H1 (cell line): Measurements from ENCODE around the gene THUMPD2. TPM values are rescaled to one million over a fixed set of nuclear protein-coding genes. Genes with fewer than 3 reads are reported as not detected.

ENCODE experiments used
- polyA plus RNA-seq, 7 experiments: library from polyadenylated mRNA; depleted of rRNA in 3 of 7; stranded (reverse) in 5 of 7; unstranded in 2 of 7; fragments of >200 nt in 5 of 7; fragments of 200-250 nt in 2 of 7; gene quantifications; 1 replicate in 5 of 7; 2 replicates in 1 of 7; 4 replicates in 1 of 7; pipeline versions ENCODE4 v1.2.1 to v1.2.3, GENCODE V29; 2011 to 2013; ENCODE audit warnings: missing spikeins in 2 of 7, mixed read lengths in 2 of 7
- total RNA-seq: library from RNA; stranded (reverse); fragmentation: NEBNext Ultra II Directional; extraction: Animal tissue kit (Norgen Biotek cat#: 25700); gene quantifications from 2 replicates; pipeline ENCODE4 v1.2.1, GENCODE V29; 2021

The THUMPD2 gene
- total and polyA plus RNA-seq, 2 of the 8 experiments (the other 6 are each of a cell fraction or from before 2014, with no cell fraction given), result 8.6 to 17.0 TPM

Other genes starting within 250 kb of the THUMPD2 start
- 14.0 and 14.9 TPM in 2 replicates for gene TMEM178A, start 113.3 kb downstream of the THUMPD2 start, total RNA-seq
- gene TMEM178A, start 113.3 kb downstream of the THUMPD2 start, polyA plus RNA-seq (2011; rRNA removed), result 7.9 and 11.2 TPM in 2 replicates